Fibroblast of mammary gland (primary cell): Measurements from ENCODE around the gene SPOCD1.

Source experiments
- DNase-seq: peaks from one replicate; pipeline ENCODE4 v3.0.0-alpha.2; 2010; ENCODE audit warnings: low read depth
- H3K4me3 ChIP-seq: 2 replicates; pipeline ENCODE4 v1.5.1; 2011; ENCODE audit warnings: low read depth, mild to moderate bottlenecking, low read length, moderate library complexity; ENCODE audit not compliant: control insufficient read depth
- CTCF ChIP-seq: conservative IDR thresholded peaks from 2 replicates; pipeline ENCODE4 v1.5.1; 2011; ENCODE audit warnings: low read depth, low read length, inconsistent platforms; ENCODE audit not compliant: control insufficient read depth, insufficient read depth

Gene SPOCD1

GRCh38 chr1:31758823-31759222 is 57.0 kb downstream of the SPOCD1 start:
- no peak for DNase-seq

GRCh38 chr1:31757989-31758388 is 57.8 kb downstream of the SPOCD1 start:
- H3K4me3 ChIP-seq = no peak overlapping the region
- TF ChIP-seq CTCF = no peak
- DNase-seq = no peak

More at GRCh38 chr1:31758823-31759222, 57.0 kb downstream of the SPOCD1 start:
- TF ChIP-seq CTCF = no peak
- no peak overlapping the region for H3K4me3 ChIP-seq

- no peak for TF ChIP-seq CTCF
- DNase-seq = no peak
These were observed 58.6 kb downstream of the SPOCD1 start for GRCh38 chr1:31757204-31757679.

GRCh38 chr1:31756578-31756977 is 59.2 kb downstream of the SPOCD1 start:
- TF ChIP-seq CTCF = no peak
- DNase-seq = no peak
- H3K4me3 ChIP-seq = no peak overlapping the region

More at GRCh38 chr1:31757204-31757679, 58.6 kb downstream of the SPOCD1 start:
- H3K4me3 ChIP-seq = no peak overlapping the region

GRCh38 chr1:31755850-31756492 is 59.9 kb downstream of the SPOCD1 start:
- H3K4me3 ChIP-seq = no peak overlapping the region
- DNase-seq = no peak
- no peak for TF ChIP-seq CTCF

- no peak overlapping the region for H3K4me3 ChIP-seq
- TF ChIP-seq CTCF = no peak
- DNase-seq = no peak
These were observed 60.6 kb downstream of the SPOCD1 start for GRCh38 chr1:31755197-31755611.

GRCh38 chr1:31754397-31754796 is 61.4 kb downstream of the SPOCD1 start:
- DNase-seq = no peak
- TF ChIP-seq CTCF = no peak
- no peak overlapping the region for H3K4me3 ChIP-seq
